ENCODE results near the gene URI1.

DNA sequence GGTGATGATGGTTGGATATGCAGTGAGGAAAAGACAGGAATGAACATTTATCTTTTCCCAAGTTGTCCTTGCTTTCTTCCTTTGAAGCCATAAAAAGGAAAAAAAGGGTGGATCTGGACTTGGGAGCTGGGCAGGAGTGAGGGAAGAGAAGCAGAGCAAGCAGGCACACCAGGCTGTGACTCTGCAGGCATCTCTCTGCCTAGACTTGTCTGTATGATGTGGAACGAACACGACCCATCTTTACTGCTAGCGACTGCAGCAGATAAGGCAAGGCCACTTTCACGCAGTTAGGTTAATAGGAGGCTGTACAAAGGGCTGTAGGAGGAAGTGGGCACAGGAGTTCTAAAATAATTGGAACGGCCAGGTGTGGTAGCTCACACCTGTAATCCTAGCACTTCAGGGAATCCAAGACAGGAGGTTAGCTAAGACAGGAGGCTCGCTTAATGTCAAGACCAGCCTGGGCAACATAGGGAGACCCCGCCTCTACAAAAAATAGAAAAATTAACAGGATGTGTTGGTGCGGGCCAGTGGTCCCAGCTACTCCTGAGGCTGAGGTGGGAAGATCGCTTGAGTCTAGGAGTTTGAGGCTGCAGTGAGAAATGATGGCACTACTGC is 961 bp upstream of the URI1 start:
- no peak for TF ChIP-seq CTCF (IDR thresholded peaks at IDR 0.05; ENCODE audit: control extremely low read depth in 1 of 3, insufficient read depth in 1 of 3, low read depth in 1 of 3, low read length in 3 of 3)
- TF ChIP-seq BACH1 (IDR thresholded peaks at IDR 0.05; ENCODE audit: low read length): no peak
- TF ChIP-seq EZH2 (IDR thresholded peaks at IDR 0.05; ENCODE audit: low read depth, low read length, severe bottlenecking): no peak
- no peak for TF ChIP-seq BRCA1 (IDR thresholded peaks at IDR 0.05; ENCODE audit: low read depth, low read length)
- no peak for TF ChIP-seq FOSL1 (IDR thresholded peaks at IDR 0.05; ENCODE audit: insufficient read depth, low read depth, low read length)
- TF ChIP-seq KDM5A (IDR thresholded peaks at IDR 0.05; ENCODE audit: low read length): no peak

Measured in H1 (cell line).